Ovary (tissue), 3 donors: ENCODE results near the gene ANKRD40.

ENCODE experiments used
- EP300 ChIP-seq: sonication (generic); formaldehyde crosslinking; IDR thresholded peaks from one replicate; pipeline ENCODE4 v1.6.1; 2017; ENCODE audit warnings: antibody characterized with exemption
- POLR2A ChIP-seq: fragments of 450-650 bp; IDR thresholded peaks from one replicate; pipeline ENCODE4 v1.6.1; 2017; ENCODE audit warnings: antibody characterized with exemption, mild to moderate bottlenecking, moderate library complexity
- TF ChIP-seq, protein P1 (sequence below), 3 donors: fragments of 450-650 bp in 2 of 3; fragments of 200-600 bp in 1 of 3; IDR thresholded peaks; one replicate each; pipeline versions ENCODE4 v1.5.1 to v1.8.0; 2016 to 2022; ENCODE audit warnings: antibody characterized with exemption in 3 of 3, mild to moderate bottlenecking in 1 of 3
- donor health status: DM: no; HTN: no; CAD: no.

GRCh38 chr17:50663812-50664374 is 43.8 kb downstream of the ANKRD40 start:
- TF ChIP-seq, protein P1, sequence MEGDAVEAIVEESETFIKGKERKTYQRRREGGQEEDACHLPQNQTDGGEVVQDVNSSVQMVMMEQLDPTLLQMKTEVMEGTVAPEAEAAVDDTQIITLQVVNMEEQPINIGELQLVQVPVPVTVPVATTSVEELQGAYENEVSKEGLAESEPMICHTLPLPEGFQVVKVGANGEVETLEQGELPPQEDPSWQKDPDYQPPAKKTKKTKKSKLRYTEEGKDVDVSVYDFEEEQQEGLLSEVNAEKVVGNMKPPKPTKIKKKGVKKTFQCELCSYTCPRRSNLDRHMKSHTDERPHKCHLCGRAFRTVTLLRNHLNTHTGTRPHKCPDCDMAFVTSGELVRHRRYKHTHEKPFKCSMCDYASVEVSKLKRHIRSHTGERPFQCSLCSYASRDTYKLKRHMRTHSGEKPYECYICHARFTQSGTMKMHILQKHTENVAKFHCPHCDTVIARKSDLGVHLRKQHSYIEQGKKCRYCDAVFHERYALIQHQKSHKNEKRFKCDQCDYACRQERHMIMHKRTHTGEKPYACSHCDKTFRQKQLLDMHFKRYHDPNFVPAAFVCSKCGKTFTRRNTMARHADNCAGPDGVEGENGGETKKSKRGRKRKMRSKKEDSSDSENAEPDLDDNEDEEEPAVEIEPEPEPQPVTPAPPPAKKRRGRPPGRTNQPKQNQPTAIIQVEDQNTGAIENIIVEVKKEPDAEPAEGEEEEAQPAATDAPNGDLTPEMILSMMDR (IDR thresholded peaks at IDR 0.05): no peak
- TF ChIP-seq POLR2A: no peak
- no peak for TF ChIP-seq EP300
